Tibial artery (tissue), 4 donors: ENCODE measurements around the gene INAFM2.

Experiments
- DNase-seq, 2 donors: peaks; one replicate each; pipeline ENCODE4 v3.0.0-alpha.2; 2019
- H3K27ac ChIP-seq, 2 donors: fragments of 200-600 bp; sonication (generic) in 1 of 2; 1 replicate in 1 of 2; 2 replicates in 1 of 2; pipeline ENCODE4 v1.5.1; 2018 to 2019; ENCODE audit warnings: mild to moderate bottlenecking in 1 of 2
- H3K27me3 ChIP-seq, 2 donors: fragments of 200-600 bp; sonication (generic) in 1 of 2; one replicate each; pipeline versions ENCODE4 v1.5.1 to v1.6.0; 2016 to 2019
- H3K36me3 ChIP-seq, 3 donors: fragments of 200-600 bp; sonication (generic) in 2 of 3; one replicate each; pipeline ENCODE4 v1.5.1; 2016 to 2019; ENCODE audit warnings: mild to moderate bottlenecking in 2 of 3
- H3K4me1 ChIP-seq, 4 donors: fragments of 200-600 bp; sonication (generic) in 2 of 4; 1 replicate in 3 of 4; 2 replicates in 1 of 4; pipeline ENCODE4 v1.5.1; 2016 to 2019
- H3K4me3 ChIP-seq, 2 donors: fragments of 200-600 bp; sonication (generic) in 1 of 2; 1 replicate in 1 of 2; 2 replicates in 1 of 2; pipeline ENCODE4 v1.5.1; 2018 to 2019; ENCODE audit warnings: mild to moderate bottlenecking in 2 of 2
- H3K9me3 ChIP-seq, 3 donors: fragments of 200-600 bp; sonication (generic) in 1 of 3; one replicate each; pipeline ENCODE4 v1.5.1; 2016 to 2019
- CTCF ChIP-seq, 2 experiments: fragments of 200-600 bp in 1 of 2; fragments of 450-650 bp in 1 of 2; IDR thresholded peaks; one replicate each; pipeline ENCODE4 v1.5.1; 2017 to 2019; ENCODE audit warnings: antibody characterized with exemption in 2 of 2, mild to moderate bottlenecking in 1 of 2, moderate library complexity in 1 of 2
- intact Hi-C: fragments of 100-400 bp; cut with DNase I; formaldehyde crosslinking; loops from one replicate; pipeline ENCODE4 v1.15.0; 2023; ENCODE audit warnings: low total_unique reads

Gene INAFM2

DNA sequence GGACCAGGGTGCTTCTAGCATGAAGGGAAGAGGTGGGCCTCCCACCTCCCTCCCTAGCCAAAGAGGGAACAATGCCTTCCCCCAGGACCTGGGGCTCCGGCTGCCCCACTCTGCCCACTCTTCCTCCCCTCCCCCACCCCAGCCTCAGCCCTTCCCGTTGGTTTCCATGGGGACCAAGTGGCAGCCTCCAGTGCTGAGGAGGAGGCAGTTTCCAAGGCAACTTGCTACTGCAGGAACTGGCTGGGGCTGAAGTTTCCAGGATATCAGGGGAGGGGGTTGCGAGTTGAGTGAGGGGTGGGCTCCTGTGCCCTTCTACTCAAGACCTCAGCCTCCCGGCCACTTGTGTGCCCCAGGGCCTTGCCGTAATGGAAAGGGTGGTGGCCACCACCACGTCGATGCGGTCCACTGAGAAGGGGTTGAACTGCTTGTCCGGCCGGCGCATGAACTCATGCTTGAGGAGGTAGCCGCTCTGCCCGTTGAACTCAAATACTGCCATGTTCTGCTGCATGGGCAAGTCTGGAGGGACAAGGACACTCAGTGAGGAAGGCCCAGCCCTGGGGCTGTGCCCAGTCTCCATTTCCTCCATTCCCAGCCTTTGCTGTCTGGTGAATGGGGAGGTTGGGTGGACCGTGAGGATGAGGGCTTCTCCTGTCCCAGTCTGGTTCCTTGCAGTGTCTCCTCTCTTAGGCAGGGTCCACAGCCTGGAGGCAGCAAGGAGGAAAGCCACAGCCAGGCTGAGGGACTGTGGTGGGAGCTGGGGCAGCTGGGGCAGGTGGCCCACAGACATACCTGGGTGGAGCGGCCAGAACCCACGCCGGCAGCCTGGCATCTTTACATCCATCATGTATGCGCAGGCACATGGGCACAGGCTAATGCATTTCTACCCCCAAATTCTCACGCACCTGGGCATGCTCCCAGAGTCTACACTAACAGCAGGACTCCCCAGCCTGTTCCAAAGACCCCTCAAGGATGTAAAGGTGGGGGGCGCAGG is 29.3 kb upstream of the INAFM2 start:
- Histone ChIP-seq H3K36me3 (no peaks in the 10 kb centered on the region), H3K4me3 (no peak overlapping the region), H3K9me3 (no peaks in the 10 kb centered on the region), H3K27me3 (peaks cover 0 to 30% of the 10 kb centered on the region in 2 donors), H3K27ac (no peak overlapping the region), H3K4me1 (peaks cover 0 to 14% (median 12%) of the 10 kb centered on the region in 4 donors)
- DNase-seq = no peak
- intact Hi-C loops = no loop called here
- TF ChIP-seq CTCF (IDR thresholded peaks at IDR 0.05) = no peak

GRCh38 chr15:40295297-40295696 is 28.2 kb upstream of the INAFM2 start:
- Histone ChIP-seq H3K4me1 (peaks cover 0 to 14% (median 12%) of the 10 kb centered on the region in 4 donors), H3K9me3 (peaks cover 0 to 6% (median 0%) of the 10 kb centered on the region in 3 donors), H3K36me3 (no peaks in the 10 kb centered on the region), H3K27me3 (peaks cover 0 to 30% of the 10 kb centered on the region in 2 donors), H3K4me3 (no peak overlapping the region), H3K27ac (no peak overlapping the region)
- intact Hi-C loops = no loop called here
- no peak for TF ChIP-seq CTCF (IDR thresholded peaks at IDR 0.05)
- DNase-seq = no peak

DNA sequence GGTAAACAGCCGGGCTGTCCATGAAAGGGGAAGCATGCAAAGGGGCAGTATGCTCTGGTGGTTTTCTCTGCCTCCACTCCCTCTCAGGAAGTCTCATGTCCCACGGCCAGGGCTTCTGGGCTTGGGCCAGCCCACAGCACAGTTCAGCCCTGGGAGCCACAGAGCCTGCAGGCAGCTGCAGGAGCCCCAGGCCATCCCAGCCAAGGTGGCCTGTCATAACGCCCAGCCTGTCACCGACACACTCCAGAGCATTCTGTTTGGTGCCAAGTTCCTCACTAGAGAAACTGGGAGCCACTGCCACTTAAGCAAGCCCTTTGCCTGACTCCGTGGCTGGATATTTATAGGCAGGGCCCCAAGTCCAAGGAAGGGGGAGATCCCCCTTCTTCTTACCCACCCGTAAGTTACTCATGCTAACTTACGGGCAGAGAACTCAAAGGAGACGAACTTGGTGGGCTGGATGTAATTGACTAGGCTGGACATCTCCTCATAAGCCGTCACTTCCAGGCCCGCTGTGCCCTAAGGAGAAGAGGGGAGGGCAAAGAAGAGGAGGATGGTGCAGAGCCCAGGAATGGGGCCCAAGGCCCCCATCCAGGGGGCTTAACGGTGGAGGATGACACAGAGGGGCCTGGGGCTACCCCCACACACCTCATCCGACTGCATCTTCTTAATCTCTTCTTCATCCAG is 27.5 kb upstream of the INAFM2 start:
- DNase-seq = no peak
- peaks cover 0 to 7% (median 6%) of the 10 kb centered on the region in 4 donors for H3K4me1 ChIP-seq
- peaks cover 0 to 13% (median 0%) of the 10 kb centered on the region in 3 donors for H3K9me3 ChIP-seq
- no peak for TF ChIP-seq CTCF (IDR thresholded peaks at IDR 0.05)
- no peak overlapping the region for H3K27ac ChIP-seq
- H3K36me3 ChIP-seq = no peaks in the 10 kb centered on the region
- H3K27me3 ChIP-seq = peaks cover 0 to 30% of the 10 kb centered on the region in 2 donors
- H3K4me3 ChIP-seq = no peak overlapping the region
- intact Hi-C loops = no loop called here

DNA sequence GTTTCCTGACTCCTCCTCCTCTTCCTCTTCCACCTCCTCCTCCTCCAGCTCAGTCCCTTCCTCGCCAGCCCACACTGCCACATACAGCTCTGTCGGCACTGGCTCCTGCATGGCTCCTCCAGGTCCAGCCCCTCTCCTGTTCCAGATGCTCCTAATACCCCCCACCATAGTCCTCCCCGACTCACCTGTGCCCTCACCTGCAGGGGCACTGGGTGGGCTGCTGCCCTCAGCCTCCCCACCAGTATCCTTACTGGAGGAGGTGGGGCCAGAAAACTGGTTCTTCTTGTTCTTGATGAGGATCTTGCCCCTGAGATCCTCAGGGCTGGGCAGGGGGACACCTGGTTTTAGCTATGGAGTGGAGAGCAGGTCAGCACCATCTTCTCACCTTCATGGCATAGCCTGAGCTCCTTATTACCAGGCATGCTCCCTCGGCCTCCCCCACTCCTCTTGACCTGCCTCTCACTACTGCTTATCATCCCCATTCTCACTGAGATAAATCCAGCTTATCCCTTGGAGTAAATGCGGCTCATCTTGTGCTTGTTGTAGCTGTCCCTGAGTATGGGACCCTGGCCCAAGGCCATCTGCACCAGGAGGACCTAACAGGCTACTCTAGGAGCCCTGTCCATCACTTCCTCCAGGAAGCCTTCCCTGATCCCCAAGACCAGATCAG is 26.8 kb upstream of the INAFM2 start:
- H3K36me3 ChIP-seq = no peaks in the 10 kb centered on the region
- no peak for TF ChIP-seq CTCF (IDR thresholded peaks at IDR 0.05)
- H3K27ac ChIP-seq = no peak overlapping the region
- peaks cover 0 to 30% of the 10 kb centered on the region in 2 donors for H3K27me3 ChIP-seq
- no peak for DNase-seq
- intact Hi-C loops = no loop called here
- H3K4me1 ChIP-seq = peaks cover 0 to under 1% (median under 1%) of the 10 kb centered on the region in 4 donors
- H3K9me3 ChIP-seq = peaks cover 0 to 13% (median 0%) of the 10 kb centered on the region in 3 donors
- H3K4me3 ChIP-seq = no peak overlapping the region

DNA sequence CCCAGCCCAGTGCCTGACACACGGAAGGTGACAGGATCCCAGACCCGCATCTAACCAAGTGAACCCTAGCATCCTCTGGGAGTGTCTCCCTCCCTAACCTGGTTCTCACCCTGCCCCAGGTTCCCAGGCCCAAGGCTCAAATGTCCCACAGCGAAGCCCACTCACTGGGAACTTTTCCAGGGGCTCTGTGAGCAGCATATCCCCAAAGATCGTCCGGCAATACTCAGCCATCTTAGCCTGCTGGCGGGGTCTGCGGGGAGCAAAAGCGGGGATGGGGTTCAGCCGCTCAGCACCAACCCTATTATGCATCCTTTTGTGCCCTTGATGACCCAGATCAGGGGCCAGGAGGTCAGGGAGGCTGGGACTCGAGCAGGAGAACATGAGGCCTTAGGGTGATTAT is 26.1 kb upstream of the INAFM2 start:
- H3K4me3 ChIP-seq = no peak overlapping the region
- H3K36me3 ChIP-seq = no peaks in the 10 kb centered on the region
- TF ChIP-seq CTCF (IDR thresholded peaks at IDR 0.05) = no peak
- no peaks in the 10 kb centered on the region for H3K4me1 ChIP-seq
- H3K9me3 ChIP-seq = peaks cover 0 to 13% (median 0%) of the 10 kb centered on the region in 3 donors
- no peak overlapping the region for H3K27ac ChIP-seq
- intact Hi-C loops = no loop called here
- no peak for DNase-seq
- peaks cover 0 to 25% of the 10 kb centered on the region in 2 donors for H3K27me3 ChIP-seq
